Measurements from ENCODE around the gene ALDH1A1. TPM values are rescaled to one million over a fixed set of nuclear protein-coding genes. Genes with fewer than 3 reads are reported as not detected.
A peak's percentile ranks its signal among the peaks of the same experiment; 100 is the strongest.
"Not testable (repeated sequence)": the region's sequence is repeated elsewhere in the genome, so short reads cannot be mapped to it uniquely, and the experiment has no call there.

The ALDH1A1 gene
- total RNA-seq, 1 experiment from 2014 or later = 329 TPM

GRCh38 chr9:72943844-72944462, 8.9 kb downstream of the ALDH1A1 start:
- DNase-seq (ENCODE audit: low spot score) = no peak

- no peak for DNase-seq (ENCODE audit: low spot score)
These were observed 10.4 kb downstream of the ALDH1A1 start for GRCh38 chr9:72942451-72942850.

- DNase-seq (ENCODE audit: low spot score) = not testable (repeated sequence)
These were observed 13.3 kb downstream of the ALDH1A1 start for GRCh38 chr9:72939581-72939980.

GRCh38 chr9:72937545-72937944, 15.3 kb downstream of the ALDH1A1 start:
- no peak for DNase-seq (ENCODE audit: low spot score)

- no peak for DNase-seq (ENCODE audit: low spot score)
These were observed 16.2 kb downstream of the ALDH1A1 start for GRCh38 chr9:72936679-72937078.

- no peak for DNase-seq (ENCODE audit: low spot score)
These were observed 16.6 kb downstream of the ALDH1A1 start for GRCh38 chr9:72936266-72936665.

- no peak for DNase-seq (ENCODE audit: low spot score)
These were observed 17.3 kb downstream of the ALDH1A1 start for GRCh38 chr9:72935595-72935994.

GRCh38 chr9:72933730-72934665, 18.9 kb downstream of the ALDH1A1 start:
- DNase-seq (ENCODE audit: low spot score) = peak; percentile 25

- DNase-seq (ENCODE audit: low spot score) = no peak
These were observed 20.2 kb downstream of the ALDH1A1 start for GRCh38 chr9:72932619-72933018.

GRCh38 chr9:72931897-72932296, 21.0 kb downstream of the ALDH1A1 start:
- no peak for DNase-seq (ENCODE audit: low spot score)

- DNase-seq (ENCODE audit: low spot score) = no peak
These were observed 21.4 kb downstream of the ALDH1A1 start for GRCh38 chr9:72931437-72931836.

GRCh38 chr9:72930828-72931227, 22.0 kb downstream of the ALDH1A1 start:
- no peak for DNase-seq (ENCODE audit: low spot score)

GRCh38 chr9:72929542-72929941, 23.3 kb downstream of the ALDH1A1 start:
- no peak for DNase-seq (ENCODE audit: low spot score)

GRCh38 chr9:72928042-72928507, 24.8 kb downstream of the ALDH1A1 start:
- DNase-seq (ENCODE audit: low spot score) = no peak

- DNase-seq (ENCODE audit: low spot score) = no peak
These were observed 26.3 kb downstream of the ALDH1A1 start for GRCh38 chr9:72926506-72926905.

- no peak for DNase-seq (ENCODE audit: low spot score)
These were observed 27.0 kb downstream of the ALDH1A1 start for GRCh38 chr9:72925891-72926290.

GRCh38 chr9:72925126-72925789, 27.6 kb downstream of the ALDH1A1 start:
- DNase-seq (ENCODE audit: low spot score) = no peak

- no peak for DNase-seq (ENCODE audit: low spot score)
These were observed 28.6 kb downstream of the ALDH1A1 start for GRCh38 chr9:72924154-72924790.

- DNase-seq (ENCODE audit: low spot score) = no peak
These were observed 29.8 kb downstream of the ALDH1A1 start for GRCh38 chr9:72923077-72923476.

GRCh38 chr9:72921888-72922654, 30.8 kb downstream of the ALDH1A1 start:
- DNase-seq (ENCODE audit: low spot score) = no peak

Data from HT-29 (cell line).